Renal pelvis (tissue), 12 donors: ENCODE results near the gene ARL5C. TPM values are rescaled to one million over a fixed set of nuclear protein-coding genes. Genes with fewer than 3 reads are reported as not detected.
A peak's percentile ranks its signal among the peaks of the same experiment; 100 is the strongest.

ENCODE experiments used
- DNase-seq: peaks from one replicate; pipeline ENCODE4 v3.0.0-alpha.2; 2013
- long read RNA-seq, 16 experiments: transcript quantifications; one replicate each; lab custom pipeline, GENCODE V29; 2026
- polyA plus RNA-seq, 3 donors: library from polyadenylated mRNA; unstranded; fragments of 120-200 nt; gene quantifications; one replicate each; pipeline ENCODE4 v1.2.1, GENCODE V29; 2013; ENCODE audit not compliant: insufficient read length in 3 of 3

ARL5C gene
- under 1 TPM; 0.30 to 0.44 (median 0.34) TPM for polyA plus RNA-seq
- long read RNA-seq, donor 1: 0 reads
- long read RNA-seq, donor 2: 0 reads
- long read RNA-seq, donor 3, partial matches to known transcripts: 0 of 1 reads
- long read RNA-seq, donor 3, other reads (novel, unspliced or antisense): 0 of 1 reads
- long read RNA-seq, donor 4: 0 reads
- long read RNA-seq, donor 5, partial matches to known transcripts: 0 of 1 reads
- long read RNA-seq, donor 5, other reads (novel, unspliced or antisense): 0 of 1 reads
- long read RNA-seq, donor 6: 0 reads
- long read RNA-seq, donor 7, partial matches to known transcripts: 0 of 1 reads
- long read RNA-seq, donor 7, other reads (novel, unspliced or antisense): 0 of 1 reads
- long read RNA-seq, donor 8: 0 reads
- long read RNA-seq, donor 9: 0 reads
- long read RNA-seq, donor 10, partial matches to known transcripts: 0 of 1 reads
- long read RNA-seq, donor 10, other reads (novel, unspliced or antisense): 0 of 1 reads
- long read RNA-seq, donor 11: 0 reads
- long read RNA-seq, donor 12: 0 reads
- long read RNA-seq, donor 13: 0 reads
- long read RNA-seq, donor 14: 0 reads
- long read RNA-seq, donor 15: 0 reads
- long read RNA-seq, donor 16: 0 reads

- DNase-seq: no peak
These were observed at the start of gene ARL5C for GRCh38 chr17:39165841-39166349. ARL5C (minus strand) TSS chr17:39166161; CDS start chr17:39165760, 401 bp downstream.

DNA sequence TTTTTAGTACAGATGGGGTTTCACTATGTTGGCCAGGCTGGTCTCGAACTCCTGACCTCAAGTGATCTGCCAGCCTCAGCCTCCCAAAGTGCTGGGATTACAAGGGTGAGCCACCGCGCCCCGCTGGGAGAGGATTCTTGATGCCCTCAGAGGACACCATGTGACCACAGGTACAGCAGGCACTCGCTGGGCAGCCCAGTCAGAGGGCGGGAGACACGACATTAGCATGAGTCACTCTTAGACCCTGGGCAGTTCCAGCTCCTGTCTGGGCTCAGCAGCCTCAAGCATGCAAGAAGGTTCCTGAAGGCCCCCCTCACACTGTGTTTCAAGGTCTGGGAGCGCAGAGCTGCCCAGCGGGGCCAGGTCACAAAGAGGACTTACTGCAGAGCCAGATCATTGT is 47.9 kb upstream of the ARL5C start:
- DNase-seq: no peak

DNA sequence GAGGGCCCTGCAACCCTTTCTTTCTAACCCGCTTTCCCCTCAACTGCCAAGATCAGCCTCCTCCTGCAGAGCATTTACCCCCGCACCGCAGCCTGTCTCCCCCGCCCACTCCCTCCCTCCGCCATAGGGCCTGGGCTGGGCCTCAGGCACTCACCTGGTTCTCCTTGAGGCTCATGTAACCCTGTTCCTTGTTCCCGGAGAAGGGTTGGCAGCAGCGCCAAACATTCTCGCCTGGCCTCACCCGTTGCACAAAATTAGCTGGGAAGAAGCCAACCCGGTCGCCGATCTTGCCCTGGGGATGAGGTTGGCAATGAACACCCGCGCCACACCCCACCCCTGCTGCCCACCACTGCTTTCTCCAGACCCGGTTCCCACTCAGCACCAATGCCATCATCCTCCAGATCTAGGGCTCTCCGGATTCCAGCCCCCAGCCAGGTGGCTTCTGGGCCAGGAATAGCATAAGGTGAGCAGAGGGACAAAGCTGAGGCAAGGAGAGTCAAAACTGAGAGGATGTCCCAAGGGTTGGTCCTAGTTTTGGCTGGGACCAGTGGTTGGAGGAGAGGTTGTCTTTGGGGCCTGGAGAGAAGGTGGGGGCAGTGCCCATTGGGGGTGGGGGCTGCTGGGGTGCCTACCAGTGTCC is 47.0 kb upstream of the ARL5C start:
- no peak for DNase-seq

DNA sequence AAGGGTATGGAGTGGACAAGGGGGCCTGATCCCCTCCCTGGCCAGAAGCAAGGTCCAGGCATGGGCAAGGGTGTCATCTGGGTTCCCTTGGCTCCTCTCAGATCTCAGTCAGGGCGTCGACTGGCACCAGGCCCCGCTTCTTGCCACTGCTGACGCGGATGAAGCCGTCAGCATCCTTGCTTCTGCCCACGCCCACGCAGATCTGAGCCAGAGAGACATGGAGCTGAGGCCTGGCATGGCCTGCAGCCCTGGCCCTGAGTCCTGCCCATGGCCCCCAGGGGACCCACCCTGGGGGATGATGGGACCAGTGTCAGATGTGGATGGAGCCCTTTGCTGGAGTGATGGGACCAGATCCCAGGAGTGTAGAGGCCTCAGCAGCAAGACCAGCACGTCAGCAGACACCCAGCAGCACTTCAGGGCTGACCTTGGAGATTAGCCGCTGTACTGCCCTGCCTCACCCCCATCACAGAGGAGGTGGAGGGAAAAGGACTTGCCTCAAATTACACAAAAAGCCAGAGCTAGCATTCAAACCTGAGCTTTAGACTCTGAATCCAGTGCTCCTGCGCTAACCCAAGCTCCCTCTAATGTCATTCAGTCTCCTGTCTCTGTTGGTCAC is 46.3 kb upstream of the ARL5C start:
- DNase-seq: no peak

DNA sequence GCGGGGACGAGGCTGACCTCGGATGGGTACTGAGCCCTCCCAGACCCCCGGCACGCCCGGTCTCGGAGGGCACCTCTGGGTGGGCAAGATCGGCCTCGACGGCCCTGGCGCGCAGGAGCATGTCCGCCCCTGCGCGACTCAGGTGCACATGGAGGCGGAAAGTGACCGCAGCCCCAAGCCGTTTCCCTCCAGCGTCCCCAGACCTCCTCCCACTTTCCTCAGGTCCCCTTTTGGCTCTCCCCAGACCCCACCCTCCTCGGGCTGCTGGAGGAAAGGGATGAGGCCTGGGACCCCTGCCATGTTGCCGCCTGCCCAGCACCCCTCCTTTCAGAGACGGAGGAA is 44.1 kb upstream of the ARL5C start:
- DNase-seq: no peak

- DNase-seq: no peak
These were observed 43.5 kb upstream of the ARL5C start for GRCh38 chr17:39209317-39210092.

GRCh38 chr17:39208893-39209292 is 42.9 kb upstream of the ARL5C start:
- DNase-seq: no peak

DNA sequence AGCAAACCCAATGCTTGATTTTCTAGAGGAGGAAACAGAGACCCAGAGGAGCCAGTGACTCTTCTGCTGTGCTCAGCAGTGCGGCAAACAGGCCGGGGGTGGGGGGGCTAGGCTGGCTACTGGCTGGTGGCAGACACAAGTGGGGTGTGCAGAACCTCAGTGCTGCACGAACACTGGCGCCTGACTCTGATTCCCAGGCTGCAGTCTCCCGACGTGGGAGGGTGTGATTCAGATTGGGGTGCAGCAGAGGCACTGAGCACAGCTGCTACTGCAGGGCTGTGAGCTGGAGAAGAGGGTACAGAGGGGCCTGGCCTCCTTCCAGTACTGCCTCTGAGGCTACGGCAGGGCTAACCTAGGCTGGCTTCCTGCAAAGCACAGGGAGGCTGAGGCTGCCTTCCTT is 42.2 kb upstream of the ARL5C start:
- DNase-seq: no peak

DNA sequence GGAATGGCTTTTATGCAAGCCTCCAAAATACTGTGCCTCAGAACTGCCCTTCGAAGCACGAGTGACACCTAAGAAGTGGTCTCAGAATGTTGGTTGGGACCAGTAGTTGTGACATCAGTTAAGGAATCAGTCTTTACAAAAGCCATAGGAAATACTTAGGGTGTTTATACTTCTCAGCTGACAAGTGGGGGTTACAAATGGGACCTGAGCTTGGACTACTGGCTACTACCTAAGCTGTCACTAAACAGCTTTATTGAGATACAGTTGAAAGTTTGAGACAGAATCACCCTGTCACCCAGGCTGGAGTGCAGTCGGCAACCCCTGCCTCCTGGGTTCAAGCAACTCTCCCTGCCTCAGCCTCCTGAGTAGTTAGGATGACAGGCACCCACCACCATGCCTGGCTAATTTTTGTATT is 39.2 kb upstream of the ARL5C start:
- no peak for DNase-seq

DNA sequence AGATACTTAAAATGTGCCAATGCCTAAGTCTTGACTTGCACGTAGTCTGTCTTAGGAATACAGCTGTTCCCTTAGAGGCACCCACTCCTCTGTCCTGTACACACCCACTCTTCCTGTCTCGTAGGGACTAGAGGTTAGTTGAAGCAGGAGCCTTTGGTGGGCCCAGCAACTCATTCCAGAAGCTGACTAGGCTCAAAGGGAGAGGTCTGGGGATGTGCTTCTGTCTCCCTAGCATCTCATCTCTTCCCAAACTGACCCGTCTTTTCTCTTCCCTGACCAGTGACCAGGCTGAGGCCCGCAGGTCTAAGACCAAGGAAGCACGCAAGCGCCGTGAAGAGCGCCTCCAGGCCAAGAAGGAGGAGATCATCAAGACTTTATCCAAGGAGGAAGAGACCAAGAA is 38.3 kb upstream of the ARL5C start:
- DNase-seq: no peak

DNA sequence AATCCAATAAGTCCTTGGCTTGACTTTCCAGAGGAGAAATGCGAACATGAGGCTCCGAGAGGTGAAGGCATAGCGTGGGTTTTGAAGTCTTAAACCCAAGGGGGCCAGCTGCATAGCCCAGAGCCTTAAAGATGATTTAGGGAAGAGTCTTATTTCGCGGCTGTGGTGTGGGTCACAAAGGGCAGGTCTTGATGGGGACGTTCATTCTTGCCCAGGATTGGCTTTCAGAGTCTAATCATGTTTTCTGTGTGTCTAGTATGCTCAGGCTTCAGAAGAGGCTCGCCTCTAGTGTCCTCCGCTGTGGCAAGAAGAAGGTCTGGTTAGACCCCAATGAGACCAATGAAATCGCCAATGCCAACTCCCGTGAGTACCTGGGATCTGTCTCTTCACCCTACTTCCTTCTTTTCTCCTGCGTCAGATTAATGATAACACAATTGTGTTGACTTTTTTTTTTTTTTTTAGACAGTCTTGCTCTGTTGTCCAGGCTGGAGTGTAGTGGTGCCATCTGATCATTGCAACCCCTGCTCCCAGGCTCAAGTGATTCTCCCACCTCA is 35.1 kb upstream of the ARL5C start:
- no peak for DNase-seq

- DNase-seq: no peak
These were observed 34.3 kb upstream of the ARL5C start, which contains the start of gene RPL19 for GRCh38 chr17:39200070-39200879. RPL19 (plus strand) TSS chr17:39200283; CDS start chr17:39200345, 62 bp downstream.

DNA sequence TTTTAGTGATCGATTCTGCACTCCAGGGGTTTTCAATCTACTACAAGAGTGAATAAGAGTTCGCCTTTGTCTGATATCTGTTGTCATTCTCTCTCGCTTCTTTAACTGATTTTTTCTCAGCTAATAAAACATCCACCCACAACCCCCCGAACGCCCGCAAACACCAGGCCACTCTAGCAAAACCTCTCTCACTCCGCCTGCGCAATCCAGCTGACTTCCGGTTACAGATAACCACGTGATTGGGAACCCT is 33.8 kb upstream of the ARL5C start:
- peak; percentile 93 for DNase-seq

DNA sequence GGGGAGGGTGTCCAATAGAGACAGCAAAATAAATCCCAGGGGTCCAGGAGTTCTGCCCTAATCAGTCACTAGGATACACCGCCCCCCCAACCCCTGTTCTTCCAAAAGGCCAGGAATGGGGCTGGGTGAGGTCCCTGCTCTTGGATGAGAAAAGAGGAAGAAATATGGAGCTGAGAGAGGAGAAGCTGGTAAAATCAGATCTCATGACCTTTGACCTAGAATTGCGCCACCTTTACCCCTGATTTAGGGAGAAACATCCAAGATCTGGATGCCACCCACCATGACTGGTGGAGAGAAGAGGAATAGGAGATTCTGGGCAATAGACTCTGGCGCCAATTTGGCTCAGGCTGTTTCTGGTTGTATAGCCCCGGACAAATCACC is 32.2 kb upstream of the ARL5C start:
- no peak for DNase-seq

- peak; percentile 82 for DNase-seq
These were observed 31.6 kb upstream of the ARL5C start, which contains the start of gene CACNB1 for GRCh38 chr17:39197380-39198185. CACNB1 (minus strand) TSS chr17:39197669; CDS start chr17:39197495, 174 bp downstream.

GRCh38 chr17:39196808-39197291 is 30.9 kb upstream of the ARL5C start:
- peak; percentile 54 for DNase-seq

- DNase-seq: no peak
These were observed 30.4 kb upstream of the ARL5C start for GRCh38 chr17:39196241-39196807.

DNA sequence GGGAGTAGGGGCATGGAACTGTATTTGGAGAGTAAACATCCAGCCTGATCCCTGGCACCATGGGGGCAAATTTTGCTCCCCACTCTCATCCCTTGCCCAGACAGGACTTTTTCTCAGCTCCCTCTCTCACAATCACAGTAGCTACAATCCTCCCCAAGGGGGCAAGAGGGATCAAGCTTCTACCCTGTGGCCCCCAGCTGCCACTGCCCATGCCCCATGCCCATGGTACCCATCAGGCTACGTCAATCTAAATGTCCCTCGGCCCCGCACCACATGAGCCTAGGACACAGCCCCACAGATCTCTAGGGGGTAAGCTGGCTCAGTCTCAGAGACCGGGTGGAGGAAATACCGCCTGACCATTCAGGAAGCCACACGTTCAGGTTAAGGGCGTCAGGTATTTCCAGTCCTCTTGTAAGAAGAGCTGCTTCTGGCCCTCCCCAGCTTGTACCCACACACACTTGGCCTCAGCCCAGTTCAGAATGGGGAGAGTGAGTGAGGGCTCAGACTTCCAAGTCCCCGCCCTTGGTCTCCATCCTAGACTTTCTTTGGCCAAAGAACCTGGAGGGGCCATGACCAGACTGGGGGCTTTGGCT is 29.7 kb upstream of the ARL5C start:
- DNase-seq: no peak
